GM10266 (cell line): ENCODE results near the gene CACNA1A.

Experiments
- DNase-seq: peaks from one replicate; pipeline ENCODE4 v3.0.0; 2012; ENCODE audit errors: extremely low spot score
- CTCF ChIP-seq: IDR thresholded peaks from 2 replicates; pipeline ENCODE4 v1.5.1; 2012; ENCODE audit warnings: mild to moderate bottlenecking, low read depth; ENCODE audit not compliant: control insufficient read depth, insufficient read depth; ENCODE audit errors: missing control alignments

CACNA1A gene

GRCh38 chr19:13282486-13283065, 223.7 kb downstream of the CACNA1A start:
- TF ChIP-seq CTCF = no peak
- no peak for DNase-seq

- no peak for TF ChIP-seq CTCF
- DNase-seq = no peak
These were observed 224.6 kb downstream of the CACNA1A start for GRCh38 chr19:13281567-13282291.

GRCh38 chr19:13277104-13277809, 229.0 kb downstream of the CACNA1A start:
- peak; percentile 71 for TF ChIP-seq CTCF
- DNase-seq = peak; percentile 74

GRCh38 chr19:13275016-13275722, 231.1 kb downstream of the CACNA1A start:
- DNase-seq = no peak
- no peak for TF ChIP-seq CTCF

GRCh38 chr19:13270514-13271105, 235.7 kb downstream of the CACNA1A start:
- TF ChIP-seq CTCF = no peak
- no peak for DNase-seq

- DNase-seq = no peak
- TF ChIP-seq CTCF = no peak
These were observed 236.9 kb downstream of the CACNA1A start for GRCh38 chr19:13269348-13269747.

- no peak for TF ChIP-seq CTCF
- DNase-seq = no peak
These were observed 238.4 kb downstream of the CACNA1A start for GRCh38 chr19:13267889-13268288.
